MM.1S (cell line): Measurements from ENCODE around the gene ZNF23.

Experiments used
- DNase-seq: peaks from one replicate; pipeline ENCODE4 v3.0.0-alpha.2; 2015
- H2AFZ ChIP-seq: fragments of 300-600 bp; sonication (generic); 2 replicates; pipeline ENCODE4 v1.6.0; 2016; ENCODE audit warnings: antibody characterized with exemption, low read length
- H3F3A ChIP-seq: fragments of 300-600 bp; sonication (generic); 2 replicates; pipeline ENCODE4 v1.6.1; 2016; ENCODE audit warnings: mild to moderate bottlenecking, antibody characterized with exemption, low read length, moderate library complexity, mixed read lengths; ENCODE audit not compliant: insufficient read depth
- H3K27ac ChIP-seq: fragments of 300-600 bp; sonication (generic); 2 replicates; pipeline ENCODE4 v1.5.1; 2016; ENCODE audit warnings: mild to moderate bottlenecking, low read length
- H3K27me3 ChIP-seq: fragments of 300-600 bp; sonication (generic); replicated peaks from 2 replicates; pipeline ENCODE4 v1.6.0; 2016; ENCODE audit warnings: low read length; ENCODE audit not compliant: insufficient read depth
- H3K36me3 ChIP-seq: fragments of 300-600 bp; sonication (generic); replicated peaks from 2 replicates; pipeline ENCODE4 v1.6.1; 2016; ENCODE audit warnings: mild to moderate bottlenecking, low read length, mixed read lengths; ENCODE audit not compliant: insufficient read depth
- H3K4me1 ChIP-seq: fragments of 300-600 bp; sonication (generic); 2 replicates; pipeline ENCODE4 v1.6.1; 2016; ENCODE audit warnings: low read length, mixed read lengths
- H3K4me2 ChIP-seq: fragments of 300-600 bp; sonication (generic); 2 replicates; pipeline ENCODE4 v1.6.0; 2016; ENCODE audit warnings: low read depth, low read length
- H3K4me3 ChIP-seq: fragments of 300-600 bp; sonication (generic); 2 replicates; pipeline ENCODE4 v1.5.1; 2016; ENCODE audit warnings: low read length, mixed read lengths
- H3K79me2 ChIP-seq: fragments of 300-600 bp; sonication (generic); 2 replicates; pipeline ENCODE4 v1.6.1; 2016; ENCODE audit warnings: mixed run types, low read length, mixed read lengths
- H3K9ac ChIP-seq: fragments of 300-600 bp; sonication (generic); 2 replicates; pipeline ENCODE4 v1.6.1; 2016; ENCODE audit warnings: low read length, mixed read lengths
- H3K9me2 ChIP-seq: fragments of 300-600 bp; sonication (generic); replicated peaks from 2 replicates; pipeline ENCODE4 v1.6.1; 2016; ENCODE audit warnings: mild to moderate bottlenecking, low read length, mixed read lengths; ENCODE audit not compliant: insufficient read depth
- H3K9me3 ChIP-seq: fragments of 300-600 bp; sonication (generic); replicated peaks from 2 replicates; pipeline ENCODE4 v1.6.1; 2016; ENCODE audit warnings: mild to moderate bottlenecking, low read length, mixed read lengths; ENCODE audit not compliant: insufficient read depth
- H4K20me1 ChIP-seq: fragments of 300-600 bp; sonication (generic); 2 replicates; pipeline ENCODE4 v1.6.1; 2016; ENCODE audit warnings: mild to moderate bottlenecking, low read length, moderate library complexity, mixed read lengths; ENCODE audit not compliant: insufficient read depth
- EZH2 ChIP-seq: fragments of 300-600 bp; sonication (generic); optimal IDR thresholded peaks from 2 replicates; pipeline ENCODE3; 2017; ENCODE audit warnings: low read depth, mild to moderate bottlenecking, antibody characterized with exemption, low read length, mixed read lengths
- EZH2phosphoT487 ChIP-seq: fragments of 300-600 bp; sonication (generic); IDR thresholded peaks from 2 replicates; pipeline ENCODE4 v1.6.1; 2018; ENCODE audit warnings: antibody characterized with exemption, low read length
- TF ChIP-seq, protein P1 (sequence below): fragments of 300-600 bp; sonication (generic); IDR thresholded peaks from 2 replicates; pipeline ENCODE4 v1.5.1; 2016; ENCODE audit warnings: antibody characterized with exemption, low read length, mixed read lengths

The ZNF23 gene

DNA sequence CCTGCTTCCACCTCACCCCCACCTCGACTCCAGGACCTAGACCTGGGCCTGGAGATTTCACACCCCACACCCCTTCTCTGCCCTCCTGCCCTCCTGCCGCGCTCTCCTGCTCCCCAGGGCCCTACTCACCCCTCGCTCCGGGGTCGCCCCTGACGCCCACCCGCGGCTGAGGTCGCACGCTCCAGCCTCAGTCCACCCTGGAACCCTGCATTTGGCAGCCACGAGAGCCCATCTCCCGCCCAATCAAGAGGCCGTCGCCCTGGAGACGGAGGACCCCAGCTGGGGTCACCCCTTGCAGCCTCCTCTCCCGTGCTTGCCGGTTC lies 36.3 kb downstream of the ZNF23 start:
- Histone ChIP-seq H3K9me3 (no peaks in the 10 kb centered on the region), H3F3A (no peaks in the 10 kb centered on the region), H3K9me2 (no peaks in the 10 kb centered on the region), H3K4me2 (no peak overlapping the region), H3K36me3 (no peaks in the 10 kb centered on the region), H4K20me1 (no peaks in the 10 kb centered on the region), H3K9ac (no peak overlapping the region), H3K27ac (no peak overlapping the region), H3K27me3 (peaks cover 69% of the 10 kb centered on the region), H3K4me1 (no peaks in the 10 kb centered on the region), H3K4me3 (no peak overlapping the region), H2AFZ (no peak overlapping the region), H3K79me2 (no peaks in the 10 kb centered on the region)
- DNase-seq: no peak
- TF ChIP-seq EZH2phosphoT487: no peak
- TF ChIP-seq EZH2: no peak
- TF ChIP-seq, protein P1, sequence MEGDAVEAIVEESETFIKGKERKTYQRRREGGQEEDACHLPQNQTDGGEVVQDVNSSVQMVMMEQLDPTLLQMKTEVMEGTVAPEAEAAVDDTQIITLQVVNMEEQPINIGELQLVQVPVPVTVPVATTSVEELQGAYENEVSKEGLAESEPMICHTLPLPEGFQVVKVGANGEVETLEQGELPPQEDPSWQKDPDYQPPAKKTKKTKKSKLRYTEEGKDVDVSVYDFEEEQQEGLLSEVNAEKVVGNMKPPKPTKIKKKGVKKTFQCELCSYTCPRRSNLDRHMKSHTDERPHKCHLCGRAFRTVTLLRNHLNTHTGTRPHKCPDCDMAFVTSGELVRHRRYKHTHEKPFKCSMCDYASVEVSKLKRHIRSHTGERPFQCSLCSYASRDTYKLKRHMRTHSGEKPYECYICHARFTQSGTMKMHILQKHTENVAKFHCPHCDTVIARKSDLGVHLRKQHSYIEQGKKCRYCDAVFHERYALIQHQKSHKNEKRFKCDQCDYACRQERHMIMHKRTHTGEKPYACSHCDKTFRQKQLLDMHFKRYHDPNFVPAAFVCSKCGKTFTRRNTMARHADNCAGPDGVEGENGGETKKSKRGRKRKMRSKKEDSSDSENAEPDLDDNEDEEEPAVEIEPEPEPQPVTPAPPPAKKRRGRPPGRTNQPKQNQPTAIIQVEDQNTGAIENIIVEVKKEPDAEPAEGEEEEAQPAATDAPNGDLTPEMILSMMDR: no peak

DNA sequence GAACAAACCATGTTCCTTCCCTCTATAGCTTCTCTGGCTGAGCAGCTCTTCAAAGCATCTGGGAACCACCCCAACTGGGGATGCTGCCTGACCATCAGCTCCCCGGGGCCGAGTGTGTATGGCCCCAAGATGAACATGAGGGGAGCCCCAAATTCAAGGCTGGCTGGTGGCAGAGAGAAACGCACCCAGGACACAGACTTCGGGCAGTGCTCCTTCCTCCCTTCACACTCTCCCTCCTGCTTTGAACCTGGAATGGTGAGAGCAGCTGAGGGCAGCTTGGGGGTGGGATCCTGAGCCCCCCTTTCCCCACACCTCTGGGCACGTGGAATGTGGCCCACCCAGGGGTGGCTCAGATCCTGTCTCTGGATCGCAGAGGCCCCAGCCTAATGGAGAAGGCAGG lies 37.4 kb downstream of the ZNF23 start:
- Histone ChIP-seq H2AFZ (no peak overlapping the region), H3K9me2 (no peaks in the 10 kb centered on the region), H3K4me1 (no peaks in the 10 kb centered on the region), H3K79me2 (no peaks in the 10 kb centered on the region), H3F3A (no peaks in the 10 kb centered on the region), H3K27ac (no peak overlapping the region), H3K36me3 (no peaks in the 10 kb centered on the region), H3K9ac (no peak overlapping the region), H3K27me3 (peaks cover 58% of the 10 kb centered on the region), H3K4me3 (no peak overlapping the region), H3K4me2 (no peak overlapping the region), H3K9me3 (no peaks in the 10 kb centered on the region), H4K20me1 (no peaks in the 10 kb centered on the region)
- DNase-seq: no peak
- TF ChIP-seq, protein P1: no peak

DNA sequence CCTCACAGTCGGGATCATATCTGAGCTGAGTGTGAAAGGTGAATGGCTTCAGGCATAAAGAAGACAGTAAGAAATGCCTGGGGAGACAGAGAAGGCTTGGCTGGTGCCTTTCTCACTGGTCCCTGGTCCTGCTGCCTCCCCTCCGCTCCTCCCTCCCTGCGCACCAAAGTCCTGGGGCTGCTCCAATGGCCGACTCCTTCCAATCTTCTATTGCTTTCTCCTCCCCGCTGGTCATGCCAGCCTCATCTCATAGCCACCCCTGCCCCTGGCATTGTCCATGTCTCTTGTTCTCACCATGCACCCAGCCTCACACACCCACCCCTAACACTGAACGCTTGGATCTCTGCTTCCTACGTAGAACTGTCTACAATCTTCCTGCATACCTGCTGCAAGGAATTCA lies 38.2 kb downstream of the ZNF23 start:
- Histone ChIP-seq H3F3A (no peaks in the 10 kb centered on the region), H4K20me1 (no peaks in the 10 kb centered on the region), H3K36me3 (no peaks in the 10 kb centered on the region), H3K27me3 (peaks cover 51% of the 10 kb centered on the region), H3K9me3 (no peaks in the 10 kb centered on the region), H3K4me1 (no peaks in the 10 kb centered on the region), H3K79me2 (no peaks in the 10 kb centered on the region), H2AFZ (no peak overlapping the region), H3K27ac (no peak overlapping the region), H3K9me2 (no peaks in the 10 kb centered on the region), H3K9ac (no peak overlapping the region), H3K4me3 (no peak overlapping the region), H3K4me2 (no peak overlapping the region)
- DNase-seq: no peak
- TF ChIP-seq EZH2 (no peak), EZH2phosphoT487 (no peak)
- TF ChIP-seq, protein P1: no peak

DNA sequence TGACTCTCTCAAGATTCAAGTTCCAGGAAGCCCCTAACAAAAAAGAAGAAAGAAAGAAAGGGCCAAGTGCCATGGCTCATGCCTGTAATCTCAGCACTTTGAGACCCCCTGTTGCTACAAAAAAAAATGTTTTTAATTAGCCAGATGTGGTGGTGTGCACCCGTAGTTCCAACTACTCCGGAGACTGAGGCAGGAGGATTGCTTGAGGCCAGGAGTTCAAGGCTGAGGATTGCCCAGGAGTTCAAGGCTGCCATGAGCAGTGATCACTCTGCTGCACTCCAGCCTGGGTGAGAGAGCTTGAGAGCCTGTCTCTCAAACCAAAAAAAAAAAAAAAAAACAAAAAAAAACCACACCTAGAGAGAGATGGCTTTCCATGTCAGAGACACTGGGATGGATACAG lies 39.0 kb downstream of the ZNF23 start:
- H3K27ac ChIP-seq: no peak overlapping the region
- H3K4me3 ChIP-seq: no peak overlapping the region
- H3K36me3 ChIP-seq: no peaks in the 10 kb centered on the region
- H3F3A ChIP-seq: no peaks in the 10 kb centered on the region
- no peaks in the 10 kb centered on the region for H3K4me1 ChIP-seq
- TF ChIP-seq, protein P1: no peak
- TF ChIP-seq EZH2 (no peak), EZH2phosphoT487 (no peak)
- no peaks in the 10 kb centered on the region for H3K79me2 ChIP-seq
- H2AFZ ChIP-seq: no peak overlapping the region
- H3K27me3 ChIP-seq: peaks cover 51% of the 10 kb centered on the region
- no peaks in the 10 kb centered on the region for H4K20me1 ChIP-seq
- no peaks in the 10 kb centered on the region for H3K9me2 ChIP-seq
- H3K9me3 ChIP-seq: no peaks in the 10 kb centered on the region
- H3K4me2 ChIP-seq: no peak overlapping the region
- no peak overlapping the region for H3K9ac ChIP-seq
- no peak for DNase-seq
